CD4-positive, alpha-beta T cell (primary cell): ENCODE results near the gene ACER2. TPM values are rescaled to one million over a fixed set of nuclear protein-coding genes. Genes with fewer than 3 reads are reported as not detected.
"Not testable (repeated sequence)": the region's sequence is repeated elsewhere in the genome, so short reads cannot be mapped to it uniquely, and the experiment has no call there.

Source experiments
- ATAC-seq: fragments of 200-7000 bp; cut with Tn5 transposase; one replicate; pipeline ENCODE4 v1.10.0; 2022; ENCODE audit warnings: mild to moderate bottlenecking; ENCODE audit not compliant: poor library complexity
- CTCF ChIA-PET: fragments of 350-600 bp; sonication (Branson Sonifier 250); formaldehyde crosslinking; loops from one replicate; lab custom pipeline; 2021; ENCODE audit warnings: antibody characterized with exemption, inconsistent platforms; lab: Charles Lee
- POLR2A ChIA-PET: fragments of 350-600 bp; sonication (Branson Sonifier 250); formaldehyde crosslinking; loops from one replicate; lab custom pipeline; 2021; ENCODE audit warnings: antibody characterized with exemption, inconsistent platforms; lab: Charles Lee
- DNase-seq, 14 experiments: peaks; one replicate each; pipeline ENCODE4 v3.0.0-alpha.2; 2013 to 2020; ENCODE audit warnings: mixed read lengths in 2 of 14
- H3K27ac ChIP-seq, 2 donors: one replicate each; pipeline versions ENCODE4 v1.5.1 to v1.7.0; 2013; ENCODE audit warnings: low read length in 2 of 2, low read depth in 1 of 2, mild to moderate bottlenecking in 1 of 2
- H3K27me3 ChIP-seq, 2 experiments: 1 replicate in 1 of 2; 2 replicates in 1 of 2; pipeline versions ENCODE4 v1.6.1 to v1.7.0; 2013; ENCODE audit warnings: low read length in 2 of 2, control low read depth in 1 of 2, mild to moderate bottlenecking in 1 of 2, moderate library complexity in 1 of 2; ENCODE audit not compliant: insufficient read depth in 2 of 2, control insufficient read depth in 1 of 2
- H3K36me3 ChIP-seq: one replicate; pipeline ENCODE4 v1.6.1; 2013; ENCODE audit warnings: low read length, control low read depth; ENCODE audit not compliant: insufficient read depth
- H3K4me1 ChIP-seq: one replicate; pipeline ENCODE4 v1.6.1; 2013; ENCODE audit warnings: low read length, control low read depth; ENCODE audit not compliant: insufficient read depth
- H3K4me3 ChIP-seq: one replicate; pipeline ENCODE4 v1.5.1; 2013; ENCODE audit warnings: mild to moderate bottlenecking, low read length, moderate library complexity
- H3K9me3 ChIP-seq, 2 experiments: 1 replicate in 1 of 2; 2 replicates in 1 of 2; pipeline versions ENCODE4 v1.6.1 to v1.7.0; 2013; ENCODE audit warnings: low read length in 2 of 2, mild to moderate bottlenecking in 2 of 2, control low read depth in 1 of 2, moderate library complexity in 1 of 2; ENCODE audit not compliant: control insufficient read depth in 1 of 2, insufficient read depth in 1 of 2
- H3K27ac Mint-ChIP-seq: one replicate; pipeline ENCODE4 v1.8.0; 2020; ENCODE audit warnings: mixed read lengths
- H3K27me3 Mint-ChIP-seq: one replicate; pipeline ENCODE4 v1.8.0; 2021; ENCODE audit warnings: mixed read lengths
- H3K36me3 Mint-ChIP-seq: one replicate; pipeline ENCODE4 v1.8.0; 2021; ENCODE audit warnings: low read depth, mixed read lengths
- H3K4me1 Mint-ChIP-seq: one replicate; pipeline ENCODE4 v1.8.0; 2021; ENCODE audit warnings: low read depth, mixed read lengths
- H3K4me3 Mint-ChIP-seq: one replicate; pipeline ENCODE4 v1.8.0; 2020; ENCODE audit warnings: mild to moderate bottlenecking, mixed read lengths
- H3K9me3 Mint-ChIP-seq: one replicate; pipeline ENCODE4 v1.8.0; 2020; ENCODE audit warnings: mixed read lengths
- CTCF ChIP-seq: fragments of 200-600 bp; IDR thresholded peaks from one replicate; pipeline ENCODE4 v1.8.0; 2022; ENCODE audit warnings: antibody characterized with exemption, mild to moderate bottlenecking
- intact Hi-C, 2 experiments: fragments of 100-400 bp; cut with DNase I in 1 of 2; cut with micrococcal nuclease in 1 of 2; formaldehyde crosslinking; loops; one replicate each; pipeline versions ENCODE4 v1.15.1 to v1.9.0; 2023 to 2025; cut with DNase I, micrococcal nuclease
- total RNA-seq, 174 experiments: library from RNA in 2 of 174; stranded (reverse) in 2 of 174; gene quantifications; one replicate each; pipeline ENCODE4 v1.2.3 and lab custom pipeline; 2021 to 2026

The ACER2 gene
- total RNA-seq, 2 experiments from 2014 or later: 1.2 to 1.4 TPM

- no peak for DNase-seq
- Mint-ChIP-seq H3K4me1 (no peaks in the 10 kb centered on the region), H3K9me3 (no peaks in the 10 kb centered on the region), H3K36me3 (peaks cover 38% of the 10 kb centered on the region), H3K27ac (no peak overlapping the region), H3K27me3 (no peaks in the 10 kb centered on the region), H3K4me3 (no peak overlapping the region)
- H3K4me1 ChIP-seq: no peaks in the 10 kb centered on the region
- POLR2A ChIA-PET: no interaction called here
- no peak overlapping the region for H3K27ac ChIP-seq
- intact Hi-C loops: no loop called here
- no peaks in the 10 kb centered on the region for H3K9me3 ChIP-seq
- no peak for TF ChIP-seq CTCF
- H3K36me3 ChIP-seq: peaks cover 3% of the 10 kb centered on the region
- H3K4me3 ChIP-seq: no peak overlapping the region
- no peaks in the 10 kb centered on the region for H3K27me3 ChIP-seq
- no peak for ATAC-seq
- CTCF ChIA-PET: no interaction called here
Observed at GRCh38 chr9:19432473-19432872, 23.7 kb downstream of the ACER2 start.

GRCh38 chr9:19433729-19434128, 24.9 kb downstream of the ACER2 start:
- H3K4me3 Mint-ChIP-seq, H3K27me3 Mint-ChIP-seq, DNase-seq, H3K27me3 ChIP-seq, CTCF ChIA-PET, H3K36me3 ChIP-seq, H3K27ac Mint-ChIP-seq, H3K4me3 ChIP-seq, H3K9me3 Mint-ChIP-seq, H3K4me1 ChIP-seq, H3K27ac ChIP-seq, ATAC-seq, intact Hi-C loops, H3K4me1 Mint-ChIP-seq, POLR2A ChIA-PET, H3K9me3 ChIP-seq: not testable (repeated sequence)
- H3K36me3 Mint-ChIP-seq: peaks cover 36% of the 10 kb centered on the region

GRCh38 chr9:19440376-19440775, 31.6 kb downstream of the ACER2 start:
- peaks cover 14% of the 10 kb centered on the region for H3K4me1 ChIP-seq
- Mint-ChIP-seq H3K36me3 (peaks cover 45% of the 10 kb centered on the region), H3K4me3 (no peak overlapping the region), H3K27ac (no peak overlapping the region), H3K9me3 (no peaks in the 10 kb centered on the region), H3K4me1 (peaks cover 8% of the 10 kb centered on the region), H3K27me3 (no peaks in the 10 kb centered on the region)
- intact Hi-C loops: no loop called here
- no peaks in the 10 kb centered on the region for H3K9me3 ChIP-seq
- H3K27me3 ChIP-seq: no peaks in the 10 kb centered on the region
- peaks cover 3% of the 10 kb centered on the region for H3K36me3 ChIP-seq
- no peak overlapping the region for H3K27ac ChIP-seq
- no peak for TF ChIP-seq CTCF
- ChIA-PET CTCF (no interaction called here), POLR2A (interaction anchor here (0.9 kb wide), 1 partner anchor 24 kb away, joined by 3 read pairs; no protein-coding TSS in a partner anchor)
- H3K4me3 ChIP-seq: no peak overlapping the region
- ATAC-seq: no peak
- DNase-seq: no peak
